ENCODE results near the gene SCLT1. TPM values are rescaled to one million over a fixed set of nuclear protein-coding genes. Genes with fewer than 3 reads are reported as not detected.

The SCLT1 gene
- total and polyA plus RNA-seq, 2 of the 4 experiments (the other 2 are of a cell fraction), result 4.9 to 7.7 TPM

GRCh38 chr4:128879283-128879682 lies 214.1 kb downstream of the SCLT1 start:
- H4K5ac ChIP-seq (ENCODE audit: low read depth, low read length), result no peak overlapping the region
- intact Hi-C loops (cut with micrococcal nuclease) (loop anchor here (10.0 kb wide), 1 partner anchor 466 kb away; no protein-coding TSS in a partner anchor), dilution Hi-C loops (cut with HindIII; ENCODE audit: low sequenced_read_pairs, unreplicated experiment) (no loop called here), in situ Hi-C loops (cut with MboI; ENCODE audit: low sequenced_read_pairs) (loop anchor here (10.0 kb wide), 1 partner anchor 216 kb away; the partner anchor contains the start of genes C4orf33 and SCLT1)
- H2BK15ac ChIP-seq (ENCODE audit: low read depth, low read length), result no peak overlapping the region
- DNase-seq, result no peak
- no peaks in the 10 kb centered on the region for H3K27me3 ChIP-seq (ENCODE audit: control insufficient read depth, insufficient read depth, low read length)
- H3K9ac ChIP-seq (ENCODE audit: low read depth, low read length), result no peak overlapping the region
- ChIA-PET CTCF (no interaction called here), POLR2A (ENCODE audit: unreplicated experiment) (no interaction called here)
- H4K8ac ChIP-seq (ENCODE audit: low read depth in 2 of 2, low read length in 2 of 2), result no peak overlapping the region
- H3K27ac ChIP-seq (ENCODE audit: insufficient read depth, low read length), result no peak overlapping the region
- no peak overlapping the region for H3K4ac ChIP-seq (ENCODE audit: low read depth, low read length)
- H3K79me1 ChIP-seq (ENCODE audit: low read depth in 1 of 2, low read length in 2 of 2), result no peaks in the 10 kb centered on the region
- H2BK120ac ChIP-seq (ENCODE audit: low read depth, low read length), result no peak overlapping the region
- no CpG with 5 or more reads among the region's 2 CpGs for WGBS, 2 experiments (ENCODE audit: extremely low coverage in 2 of 2, insufficient read length in 1 of 2)
- H2AFZ ChIP-seq (replicated peaks; ENCODE audit: low read length, poor library complexity), result no peak overlapping the region
- H3K36me3 ChIP-seq (ENCODE audit: control insufficient read depth, insufficient read depth, low read length), result peaks cover 2% of the 10 kb centered on the region; the same call in 1 of the 2 replicates
- H2AK9ac ChIP-seq (replicated peaks; ENCODE audit: low read depth, low read length, poor library complexity), result no peak overlapping the region
- no peak overlapping the region for H2BK20ac ChIP-seq (ENCODE audit: low read depth, low read length)
- peaks cover 1% of the 10 kb centered on the region; the same call in 1 of the 2 replicates for H3K4me1 ChIP-seq (ENCODE audit: control insufficient read depth, insufficient read depth, low read length)
- no TSS peak for BruUV-seq (replicated peaks)
- H3K4me3 ChIP-seq (ENCODE audit: insufficient read depth, low read depth, low read length), result no peak overlapping the region
- no peak for ATAC-seq (ENCODE audit: low read depth)
- no peaks in the 10 kb centered on the region for H4K20me1 ChIP-seq (ENCODE audit: insufficient read depth, low read length)
- H3K56ac ChIP-seq (ENCODE audit: extremely low read depth, insufficient read depth, low read length), result no peak overlapping the region
- no peak overlapping the region for H3K4me2 ChIP-seq (ENCODE audit: low read depth, low read length)
- no peak overlapping the region for H3K14ac ChIP-seq (replicated peaks; ENCODE audit: low read depth, low read length)
- H3K18ac ChIP-seq (ENCODE audit: low read depth, low read length), result no peak overlapping the region
- TF ChIP-seq MAFK (IDR thresholded peaks at IDR 0.05; ENCODE audit: low read depth, low read length), result no peak
- no peak for TF ChIP-seq BHLHE40 (IDR thresholded peaks at IDR 0.05; ENCODE audit: low read depth, low read length)
- TF ChIP-seq CEBPB (IDR thresholded peaks at IDR 0.05; ENCODE audit: low read depth, low read length), result peak; percentile 80
- TF ChIP-seq MXI1 (IDR thresholded peaks at IDR 0.05; ENCODE audit: borderline replicate concordance, low read depth, low read length), result no peak
- no peak for TF ChIP-seq RCOR1 (IDR thresholded peaks at IDR 0.05; ENCODE audit: insufficient replicate concordance, low read length)
- TF ChIP-seq FOS (IDR thresholded peaks at IDR 0.05; ENCODE audit: low read depth, low read length), result no peak
- no peak for TF ChIP-seq CHD1 (IDR thresholded peaks at IDR 0.05; ENCODE audit: low read depth, low read length)
- no peak overlapping the region for H2BK5ac ChIP-seq (ENCODE audit: low read depth, low read length, poor library complexity, severe bottlenecking)
- no peak overlapping the region for H4K91ac ChIP-seq (ENCODE audit: insufficient read depth, low read depth, low read length)
- no peaks in the 10 kb centered on the region for H3K9me3 ChIP-seq (ENCODE audit: control insufficient read depth, insufficient read depth, low read length)
- H2AK5ac ChIP-seq (ENCODE audit: low read depth, low read length), result no peak overlapping the region
- H3K23ac ChIP-seq (ENCODE audit: low read depth, low read length), result 0 out of 2 replicates have a peak overlapping the region, but pooled peaks have one; percentile 44
- peaks cover 2% of the 10 kb centered on the region; the same call in 1 of the 2 replicates for H3K9me1 ChIP-seq (ENCODE audit: insufficient read depth, low read length)
